Activated CD4-positive, alpha-beta memory T cell treated with anti-CD3 and anti-CD28 coated beads, Interleukin-2, amount 10 ng/mL, durations not matched to agents 7 days and 5 days (primary cell): ENCODE measurements around the gene MCL1. TPM values are rescaled to one million over a fixed set of nuclear protein-coding genes. Genes with fewer than 3 reads are reported as not detected.
"Not testable (repeated sequence)": the region's sequence is repeated elsewhere in the genome, so short reads cannot be mapped to it uniquely, and the experiment has no call there.

Source experiments
- CTCF ChIA-PET: fragments of 350-600 bp; sonication (Branson Sonifier 250); formaldehyde crosslinking; loops from one replicate; lab custom pipeline; 2021; ENCODE audit warnings: antibody characterized with exemption, inconsistent platforms; lab: Charles Lee
- POLR2A ChIA-PET: fragments of 350-600 bp; sonication (Branson Sonifier 250); formaldehyde crosslinking; loops from one replicate; lab custom pipeline; 2021; ENCODE audit warnings: antibody characterized with exemption; lab: Charles Lee
- DNase-seq: peaks from one replicate; pipeline ENCODE4 v3.0.0-alpha.2; 2020
- H3K27ac Mint-ChIP-seq: one replicate; pipeline ENCODE4 v1.8.0; 2021; ENCODE audit warnings: mild to moderate bottlenecking, mixed read lengths
- H3K27me3 Mint-ChIP-seq: one replicate; pipeline ENCODE4 v1.8.0; 2021; ENCODE audit warnings: mixed read lengths
- H3K36me3 Mint-ChIP-seq: one replicate; pipeline ENCODE4 v1.8.0; 2021; ENCODE audit warnings: low read depth, mixed read lengths
- H3K4me1 Mint-ChIP-seq: one replicate; pipeline ENCODE4 v1.8.0; 2021; ENCODE audit warnings: mixed read lengths
- H3K4me3 Mint-ChIP-seq: one replicate; pipeline ENCODE4 v1.8.0; 2021; ENCODE audit warnings: mild to moderate bottlenecking, mixed read lengths
- H3K9me3 Mint-ChIP-seq: one replicate; pipeline ENCODE4 v1.8.0; 2021; ENCODE audit warnings: mixed read lengths
- total RNA-seq, 2 experiments: library from RNA; stranded (reverse); gene quantifications; one replicate each; pipeline ENCODE4 v1.2.3, GENCODE V29; 2021

MCL1 gene
- 100 to 1,000 TPM; 470 to 472 TPM for total RNA-seq

DNA sequence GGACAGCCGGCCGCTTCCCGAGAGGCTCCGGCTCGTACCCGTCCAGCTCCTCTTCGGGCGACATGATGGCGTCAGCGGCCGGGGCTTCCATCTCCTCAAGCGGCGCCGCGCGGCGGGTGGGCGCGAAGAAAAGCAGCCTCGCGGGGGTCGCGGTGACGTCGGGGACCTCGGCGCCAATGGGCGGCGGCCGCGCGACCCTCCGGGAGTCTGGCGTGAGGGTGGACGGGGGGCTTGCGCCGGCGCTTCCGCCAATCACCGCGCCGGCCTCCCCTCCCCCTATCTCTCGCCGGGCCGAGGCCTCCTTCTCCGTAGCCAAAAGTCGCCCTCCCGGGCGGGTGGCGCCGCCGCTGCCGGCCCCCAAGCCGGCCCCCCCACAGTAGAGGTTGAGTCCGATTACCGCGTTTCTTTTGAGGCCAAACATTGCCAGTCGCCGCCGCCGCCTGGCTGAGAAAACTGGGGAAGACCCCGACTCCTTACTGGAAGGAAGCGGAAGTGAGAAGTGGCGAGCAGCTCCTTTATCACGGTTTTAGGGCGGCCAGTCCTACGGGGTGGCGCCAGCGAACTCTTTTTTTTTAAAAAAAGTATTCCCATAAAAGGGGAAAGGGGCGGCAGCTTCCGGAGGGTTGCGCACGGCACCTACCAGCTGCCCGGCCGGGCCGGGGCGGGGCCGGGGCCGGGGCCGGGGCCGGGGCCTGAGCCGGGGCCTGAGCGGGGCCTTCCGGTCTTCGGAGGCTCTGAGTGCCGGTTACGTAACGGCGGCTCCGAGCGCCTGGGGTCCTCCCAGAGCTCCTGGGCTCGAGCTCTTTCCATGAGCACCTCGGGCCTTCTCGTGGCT lies at the start of gene MCL1:
TSS of gene MCL1 (minus strand) at position 501 of the 835 bp plus-strand sequence. CDS start at position 421, 80 bp downstream.
- H3K4me1 Mint-ChIP-seq = peaks cover 26% of the 10 kb centered on the region
- peaks cover 53% of the 10 kb centered on the region for H3K36me3 Mint-ChIP-seq
- H3K27ac Mint-ChIP-seq = peak within 1 kb of the TSS; percentile 97
- H3K4me3 Mint-ChIP-seq = peak within 1 kb of the TSS; percentile 98
- no peaks in the 10 kb centered on the region for H3K9me3 Mint-ChIP-seq
- peak; percentile 93 for DNase-seq
- no peaks in the 10 kb centered on the region for H3K27me3 Mint-ChIP-seq
- POLR2A ChIA-PET = interaction anchor here (0.7 to 21.2 kb wide), 31 partner anchors 10 to 736 kb away, joined by 3 to 1377 read pairs (median 5); partner anchors contain the start of genes ARNT, CTSS, ENSA and GOLPH3L
- CTCF ChIA-PET = interaction anchor here (0.8 to 13.3 kb wide), 11 partner anchors 9 to 401 kb away, joined by 3 to 282 read pairs (median 4); partner anchors contain the start of genes ENSA and GOLPH3L

GRCh38 chr1:150628766-150629114 lies 49.3 kb upstream of the MCL1 start:
- Mint-ChIP-seq H3K36me3 (peaks cover 38% of the 10 kb centered on the region), H3K4me1 (peaks cover 34% of the 10 kb centered on the region), H3K9me3 (no peaks in the 10 kb centered on the region), H3K4me3 (no peak overlapping the region), H3K27ac (no peak overlapping the region), H3K27me3 (no peaks in the 10 kb centered on the region)
- DNase-seq = no peak
- CTCF ChIA-PET = interaction anchor here (1.5 to 5.2 kb wide), 4 partner anchors 20 to 136 kb away, joined by 3 to 62 read pairs (median 6); partner anchors contain the start of gene GOLPH3L
- POLR2A ChIA-PET = interaction anchor here (0.7 to 6.3 kb wide), 30 partner anchors 9 to 745 kb away, joined by 3 to 115 read pairs (median 7); partner anchors contain the start of genes ANXA9, CERS2, CTSS and GOLPH3L

- H3K4me3 Mint-ChIP-seq = no peak overlapping the region
- peaks cover 46% of the 10 kb centered on the region for H3K36me3 Mint-ChIP-seq
- H3K27ac Mint-ChIP-seq = no peak overlapping the region
Measured at GRCh38 chr1:150627826-150628410, 48.5 kb upstream of the MCL1 start.

DNA sequence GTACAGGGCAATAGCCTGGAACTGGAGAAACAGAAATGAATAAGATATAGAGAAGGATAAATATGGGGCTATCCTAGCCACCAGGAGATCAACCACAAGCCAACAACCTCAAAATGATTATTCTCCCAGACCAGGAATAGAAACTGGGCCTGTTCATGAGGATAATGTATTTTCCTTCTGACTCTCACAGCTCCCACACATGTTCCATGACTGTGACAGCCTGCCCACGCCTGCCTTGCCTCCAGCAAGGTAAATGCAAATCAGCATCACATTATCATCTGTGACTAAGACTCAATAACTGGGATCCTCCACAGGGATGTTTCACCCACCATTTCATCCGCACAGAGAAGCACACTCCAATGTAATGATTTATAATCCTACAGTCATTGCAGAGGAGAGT lies 46.7 kb upstream of the MCL1 start:
- ChIA-PET CTCF (interaction anchor here (1.4 to 5.2 kb wide), 2 partner anchors 65 to 68 kb away, joined by 3 to 62 read pairs; no protein-coding TSS in a partner anchor), POLR2A (interaction anchor here (5.2 to 6.3 kb wide), 2 partner anchors 48 to 64 kb away, joined by 114 to 115 read pairs; partner anchors contain the start of gene MCL1)
- Mint-ChIP-seq H3K4me3 (no peak overlapping the region), H3K36me3 (peaks cover 60% of the 10 kb centered on the region), H3K27me3 (no peaks in the 10 kb centered on the region), H3K4me1 (peaks cover 58% of the 10 kb centered on the region), H3K27ac (no peak overlapping the region), H3K9me3 (no peaks in the 10 kb centered on the region)
- no peak for DNase-seq

More at GRCh38 chr1:150627826-150628410, 48.5 kb upstream of the MCL1 start:
- no peaks in the 10 kb centered on the region for H3K9me3 Mint-ChIP-seq
- DNase-seq = no peak
- H3K4me1 Mint-ChIP-seq = peaks cover 42% of the 10 kb centered on the region
- ChIA-PET CTCF (interaction anchor here (1.4 to 5.2 kb wide), 5 partner anchors 8 to 69 kb away, joined by 3 to 62 read pairs (median 4); no protein-coding TSS in a partner anchor), POLR2A (interaction anchor here (0.7 to 6.3 kb wide), 21 partner anchors 8 to 744 kb away, joined by 3 to 115 read pairs (median 8); partner anchors contain the start of genes CERS2, CTSS, GOLPH3L and MCL1)
- H3K27me3 Mint-ChIP-seq = no peaks in the 10 kb centered on the region

- Mint-ChIP-seq H3K36me3 (peaks cover 75% of the 10 kb centered on the region), H3K27ac (peak overlapping the region; percentile 57), H3K4me1 (peaks cover 66% of the 10 kb centered on the region)
- not testable (repeated sequence) for H3K9me3 Mint-ChIP-seq, H3K4me3 Mint-ChIP-seq, DNase-seq, H3K27me3 Mint-ChIP-seq
- ChIA-PET POLR2A (interaction anchor here (2.6 to 17.4 kb wide), 3 partner anchors 11 to 60 kb away, joined by 9 to 402 read pairs (median 251); partner anchors contain the start of gene MCL1), CTCF (interaction anchor here (5.9 to 15.6 kb wide), 2 partner anchors 47 to 61 kb away, joined by 48 to 264 read pairs; partner anchors contain the start of gene MCL1)
Measured at GRCh38 chr1:150624546-150624945, 45.1 kb upstream of the MCL1 start.

GRCh38 chr1:150624134-150624533 lies 44.7 kb upstream of the MCL1 start:
- not testable (repeated sequence) for H3K27me3 Mint-ChIP-seq, H3K4me3 Mint-ChIP-seq, H3K9me3 Mint-ChIP-seq, DNase-seq
- H3K36me3 Mint-ChIP-seq = peaks cover 79% of the 10 kb centered on the region
- ChIA-PET POLR2A (interaction anchor here (2.6 to 17.4 kb wide), 3 partner anchors 10 to 59 kb away, joined by 9 to 402 read pairs (median 251); partner anchors contain the start of gene MCL1), CTCF (interaction anchor here (5.9 to 15.6 kb wide), 2 partner anchors 46 to 61 kb away, joined by 48 to 264 read pairs; partner anchors contain the start of gene MCL1)
- peak overlapping the region; percentile 57 for H3K27ac Mint-ChIP-seq
- peaks cover 70% of the 10 kb centered on the region for H3K4me1 Mint-ChIP-seq

GRCh38 chr1:150622303-150622975 lies 43.0 kb upstream of the MCL1 start:
- Mint-ChIP-seq H3K36me3 (peaks cover 79% of the 10 kb centered on the region), H3K9me3 (no peaks in the 10 kb centered on the region), H3K4me3 (no peak overlapping the region), H3K27ac (peak overlapping the region; percentile 76), H3K27me3 (no peaks in the 10 kb centered on the region), H3K4me1 (peaks cover 71% of the 10 kb centered on the region)
- CTCF ChIA-PET = interaction anchor here (0.6 to 15.6 kb wide), 6 partner anchors 8 to 373 kb away, joined by 4 to 264 read pairs (median 8); partner anchors contain the start of gene MCL1
- POLR2A ChIA-PET = interaction anchor here (2.6 to 17.4 kb wide), 3 partner anchors 9 to 58 kb away, joined by 9 to 402 read pairs (median 251); partner anchors contain the start of gene MCL1
- no peak for DNase-seq

DNA sequence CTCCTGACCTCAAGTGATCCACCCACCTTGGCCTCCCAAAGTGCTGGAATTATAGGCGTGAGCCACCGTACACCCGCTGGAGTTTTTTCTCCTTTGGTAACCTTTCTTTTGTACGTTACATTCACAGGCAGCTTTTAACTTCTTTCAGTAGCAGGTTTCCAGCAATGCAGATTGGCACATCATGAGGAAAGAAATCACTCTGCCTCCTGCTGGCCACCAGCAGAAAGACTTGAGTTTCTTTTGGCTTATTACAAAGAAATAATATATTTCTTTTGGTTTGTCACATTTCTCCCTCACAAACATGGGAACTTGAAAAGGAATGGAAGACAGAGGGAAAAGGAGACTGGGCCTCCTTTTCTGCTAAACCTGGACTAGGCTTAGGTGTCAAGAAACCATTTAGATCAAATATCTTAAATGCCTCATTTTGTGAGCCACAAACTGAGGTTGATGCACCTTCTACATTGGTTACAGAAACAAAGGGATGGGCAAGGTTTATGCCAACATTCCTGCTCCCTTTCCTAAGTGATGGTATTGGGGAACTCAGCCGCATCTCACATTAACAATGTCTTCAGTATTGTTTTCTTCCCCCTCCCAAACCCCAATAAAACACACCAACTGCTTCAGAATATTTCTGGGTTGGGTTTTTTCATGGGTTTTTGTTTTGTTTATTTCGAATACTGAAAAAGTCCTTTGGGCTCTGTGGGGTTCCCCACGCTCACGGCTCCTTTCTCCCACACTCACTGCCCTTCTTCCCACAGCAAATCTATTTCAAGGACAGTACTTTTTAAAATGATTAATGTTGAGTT lies 42.3 kb upstream of the MCL1 start:
- no peaks in the 10 kb centered on the region for H3K27me3 Mint-ChIP-seq
- ChIA-PET POLR2A (interaction anchor here (13.7 to 17.4 kb wide), 2 partner anchors 44 to 57 kb away, joined by 251 to 402 read pairs; partner anchors contain the start of gene MCL1), CTCF (interaction anchor here (0.5 to 15.6 kb wide), 9 partner anchors 8 to 374 kb away, joined by 4 to 264 read pairs (median 4); partner anchors contain the start of genes ENSA, GOLPH3L and MCL1)
- H3K4me3 Mint-ChIP-seq = no peak overlapping the region
- peaks cover 79% of the 10 kb centered on the region for H3K36me3 Mint-ChIP-seq
- DNase-seq = peak; percentile 70
- peak overlapping the region; percentile 76 for H3K27ac Mint-ChIP-seq
- H3K4me1 Mint-ChIP-seq = peaks cover 76% of the 10 kb centered on the region
- no peaks in the 10 kb centered on the region for H3K9me3 Mint-ChIP-seq

GRCh38 chr1:150620919-150621318 lies 41.5 kb upstream of the MCL1 start:
- CTCF ChIA-PET = interaction anchor here (0.5 to 15.6 kb wide), 9 partner anchors 9 to 303 kb away, joined by 3 to 264 read pairs (median 5); partner anchors contain the start of genes ENSA, GOLPH3L and MCL1
- Mint-ChIP-seq H3K9me3 (no peaks in the 10 kb centered on the region), H3K27ac (no peak overlapping the region), H3K36me3 (peaks cover 80% of the 10 kb centered on the region), H3K27me3 (no peaks in the 10 kb centered on the region), H3K4me3 (no peak overlapping the region), H3K4me1 (peaks cover 80% of the 10 kb centered on the region)
- DNase-seq = no peak
- POLR2A ChIA-PET = interaction anchor here (13.7 to 17.4 kb wide), 2 partner anchors 43 to 56 kb away, joined by 251 to 402 read pairs; partner anchors contain the start of gene MCL1

GRCh38 chr1:150619576-150620509 lies 40.4 kb upstream of the MCL1 start:
- Mint-ChIP-seq H3K27ac (peak overlapping the region; percentile 17), H3K4me3 (no peak overlapping the region), H3K4me1 (peaks cover 80% of the 10 kb centered on the region), H3K9me3 (no peaks in the 10 kb centered on the region), H3K36me3 (peaks cover 79% of the 10 kb centered on the region), H3K27me3 (no peaks in the 10 kb centered on the region)
- CTCF ChIA-PET = interaction anchor here (0.6 to 15.6 kb wide), 9 partner anchors 8 to 103 kb away, joined by 3 to 264 read pairs (median 5); partner anchors contain the start of genes ENSA and MCL1
- DNase-seq = no peak
- POLR2A ChIA-PET = interaction anchor here (1.7 to 17.4 kb wide), 3 partner anchors 9 to 55 kb away, joined by 14 to 402 read pairs (median 251); partner anchors contain the start of genes ENSA and MCL1
